Kidney epithelial cell (primary cell): Measurements from ENCODE around the gene CALM3. TPM values are rescaled to one million over a fixed set of nuclear protein-coding genes. Genes with fewer than 3 reads are reported as not detected.

Experiments
- DNase-seq: peaks from one replicate; pipeline ENCODE4 v3.0.0-alpha.2; 2010; ENCODE audit warnings: low read depth
- H3K27me3 ChIP-seq: 2 replicates; pipeline ENCODE4 v1.6.0; 2011; ENCODE audit warnings: low read length; ENCODE audit not compliant: control insufficient read depth, insufficient read depth
- H3K36me3 ChIP-seq: 2 replicates; pipeline ENCODE4 v1.5.1; 2011; ENCODE audit warnings: low read length; ENCODE audit not compliant: control insufficient read depth, insufficient read depth
- H3K4me3 ChIP-seq: 2 replicates; pipeline ENCODE4 v1.5.1; 2011; ENCODE audit warnings: low read depth, mild to moderate bottlenecking, control low read depth, low read length
- total RNA-seq: library from RNA; depleted of rRNA; stranded (reverse); fragments of >200 nt; gene quantifications from 2 replicates; pipeline ENCODE4 v1.2.3, GENCODE V29; 2015
- TF ChIP-seq, protein P1 (sequence below): IDR thresholded peaks from 2 replicates; pipeline ENCODE4 v1.5.1; 2011; ENCODE audit warnings: mild to moderate bottlenecking, moderate library complexity, low read length, control low read depth, inconsistent platforms; ENCODE audit not compliant: insufficient read depth, poor library complexity, severe bottlenecking

CALM3 gene
- total RNA-seq, 1 donor from 2014 or later = 127 TPM

DNA sequence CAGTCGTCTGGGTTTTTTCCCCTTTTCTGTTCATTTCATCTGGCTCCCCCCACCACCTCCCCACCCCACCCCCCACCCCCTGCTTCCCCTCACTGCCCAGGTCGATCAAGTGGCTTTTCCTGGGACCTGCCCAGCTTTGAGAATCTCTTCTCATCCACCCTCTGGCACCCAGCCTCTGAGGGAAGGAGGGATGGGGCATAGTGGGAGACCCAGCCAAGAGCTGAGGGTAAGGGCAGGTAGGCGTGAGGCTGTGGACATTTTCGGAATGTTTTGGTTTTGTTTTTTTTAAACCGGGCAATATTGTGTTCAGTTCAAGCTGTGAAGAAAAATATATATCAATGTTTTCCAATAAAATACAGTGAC lies 9.3 kb downstream of the CALM3 start:
- no peak overlapping the region for H3K4me3 ChIP-seq
- H3K36me3 ChIP-seq = peaks cover 2% of the 10 kb centered on the region
- TF ChIP-seq, protein P1, sequence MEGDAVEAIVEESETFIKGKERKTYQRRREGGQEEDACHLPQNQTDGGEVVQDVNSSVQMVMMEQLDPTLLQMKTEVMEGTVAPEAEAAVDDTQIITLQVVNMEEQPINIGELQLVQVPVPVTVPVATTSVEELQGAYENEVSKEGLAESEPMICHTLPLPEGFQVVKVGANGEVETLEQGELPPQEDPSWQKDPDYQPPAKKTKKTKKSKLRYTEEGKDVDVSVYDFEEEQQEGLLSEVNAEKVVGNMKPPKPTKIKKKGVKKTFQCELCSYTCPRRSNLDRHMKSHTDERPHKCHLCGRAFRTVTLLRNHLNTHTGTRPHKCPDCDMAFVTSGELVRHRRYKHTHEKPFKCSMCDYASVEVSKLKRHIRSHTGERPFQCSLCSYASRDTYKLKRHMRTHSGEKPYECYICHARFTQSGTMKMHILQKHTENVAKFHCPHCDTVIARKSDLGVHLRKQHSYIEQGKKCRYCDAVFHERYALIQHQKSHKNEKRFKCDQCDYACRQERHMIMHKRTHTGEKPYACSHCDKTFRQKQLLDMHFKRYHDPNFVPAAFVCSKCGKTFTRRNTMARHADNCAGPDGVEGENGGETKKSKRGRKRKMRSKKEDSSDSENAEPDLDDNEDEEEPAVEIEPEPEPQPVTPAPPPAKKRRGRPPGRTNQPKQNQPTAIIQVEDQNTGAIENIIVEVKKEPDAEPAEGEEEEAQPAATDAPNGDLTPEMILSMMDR = no peak
- H3K27me3 ChIP-seq = no peaks in the 10 kb centered on the region
- DNase-seq = no peak

DNA sequence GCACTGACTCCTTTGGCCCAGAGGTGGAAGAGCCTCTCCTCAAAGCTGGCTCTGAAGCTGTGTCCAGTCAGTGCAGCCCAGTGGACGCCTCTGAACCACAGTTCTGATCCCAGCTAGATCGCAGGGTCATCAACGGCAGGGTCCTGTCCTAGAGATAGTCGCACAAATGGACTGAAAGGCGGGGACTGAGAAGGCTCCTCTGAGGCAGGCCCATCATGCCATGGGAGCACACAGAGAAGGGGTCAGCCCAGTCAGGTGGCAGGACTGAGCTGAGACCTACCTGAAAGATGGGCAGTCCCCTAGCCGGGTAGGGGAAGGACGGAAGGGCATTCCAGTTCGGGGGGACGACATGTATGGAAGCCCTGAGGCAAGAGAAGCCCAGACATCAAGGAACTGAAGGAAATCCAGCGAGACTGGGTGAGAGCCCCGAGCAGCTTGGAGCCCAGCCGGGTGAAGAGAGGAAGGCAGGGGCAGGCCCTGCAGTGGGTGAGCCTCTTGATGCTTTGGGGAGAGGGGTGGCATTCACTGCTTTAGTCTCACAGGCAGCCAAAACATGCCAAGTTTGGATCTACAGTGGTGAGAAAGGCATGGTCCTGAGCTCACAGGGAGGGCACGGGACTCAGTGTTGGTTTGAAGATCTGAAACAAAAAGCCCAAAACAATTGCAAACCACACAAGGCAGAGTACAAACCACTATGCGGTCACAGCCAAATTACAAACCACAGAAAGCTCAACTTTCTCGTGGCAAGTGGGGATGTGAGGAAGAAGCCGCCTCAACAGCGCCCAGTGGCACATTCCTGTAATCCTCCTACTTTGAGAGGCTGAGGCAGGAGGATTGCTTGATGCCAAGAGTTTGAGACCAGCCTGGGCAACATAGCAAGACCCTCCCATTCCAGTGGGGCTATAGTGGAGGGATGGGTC lies 10.0 kb downstream of the CALM3 start:
- Histone ChIP-seq H3K27me3 (no peaks in the 10 kb centered on the region), H3K4me3 (no peak overlapping the region), H3K36me3 (peaks cover 2% of the 10 kb centered on the region)
- DNase-seq = no peak
- TF ChIP-seq, protein P1 = no peak

DNA sequence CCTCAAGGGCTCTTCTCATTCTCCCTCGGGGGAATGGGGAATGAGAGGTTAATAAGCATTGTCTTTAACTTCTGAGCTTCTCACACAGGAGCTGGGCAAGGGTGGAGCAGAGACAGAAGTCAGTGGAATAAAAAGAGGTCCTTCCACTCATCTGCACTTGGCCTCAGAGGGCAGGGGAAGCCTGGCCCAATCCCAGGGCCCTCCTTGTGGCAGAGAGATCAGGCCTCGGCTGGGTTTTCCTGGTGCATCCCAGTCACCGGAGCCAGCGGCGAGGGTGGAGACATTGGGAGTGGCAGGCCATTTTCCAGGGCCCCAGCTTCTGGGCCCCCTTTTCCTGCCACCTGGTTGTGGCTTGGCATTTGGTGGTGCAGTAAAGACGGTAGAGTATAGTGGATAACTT lies 10.6 kb downstream of the CALM3 start:
- peaks cover 2% of the 10 kb centered on the region for H3K36me3 ChIP-seq
- TF ChIP-seq, protein P1 = no peak

DNA sequence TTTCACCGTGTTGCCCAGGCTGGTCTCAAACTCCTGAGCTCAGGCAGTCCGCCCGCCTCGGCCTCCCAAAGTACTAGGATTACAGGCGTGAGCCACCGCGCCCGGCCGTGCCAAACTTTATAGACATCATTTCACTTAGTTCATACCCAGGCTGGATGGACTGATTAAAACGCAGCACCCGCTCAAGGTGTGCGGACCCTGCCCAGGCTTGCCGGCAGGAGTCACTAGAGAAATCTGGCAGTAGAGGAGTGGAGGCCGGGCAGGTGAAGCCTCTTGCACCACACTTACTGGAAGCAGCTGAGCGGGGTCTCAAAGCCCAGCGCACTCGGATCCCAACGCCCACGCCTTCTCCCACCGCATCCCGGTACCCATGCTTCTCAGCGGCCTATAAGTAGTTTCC lies 12.4 kb downstream of the CALM3 start:
- no peak overlapping the region for H3K4me3 ChIP-seq
- H3K36me3 ChIP-seq = peaks cover 2% of the 10 kb centered on the region
- DNase-seq = no peak
- TF ChIP-seq, protein P1 = no peak
- H3K27me3 ChIP-seq = no peaks in the 10 kb centered on the region

More for the DNA sequence above, 10.6 kb downstream of the CALM3 start:
- no peak for DNase-seq
- no peaks in the 10 kb centered on the region for H3K27me3 ChIP-seq
- H3K4me3 ChIP-seq = no peak overlapping the region

DNA sequence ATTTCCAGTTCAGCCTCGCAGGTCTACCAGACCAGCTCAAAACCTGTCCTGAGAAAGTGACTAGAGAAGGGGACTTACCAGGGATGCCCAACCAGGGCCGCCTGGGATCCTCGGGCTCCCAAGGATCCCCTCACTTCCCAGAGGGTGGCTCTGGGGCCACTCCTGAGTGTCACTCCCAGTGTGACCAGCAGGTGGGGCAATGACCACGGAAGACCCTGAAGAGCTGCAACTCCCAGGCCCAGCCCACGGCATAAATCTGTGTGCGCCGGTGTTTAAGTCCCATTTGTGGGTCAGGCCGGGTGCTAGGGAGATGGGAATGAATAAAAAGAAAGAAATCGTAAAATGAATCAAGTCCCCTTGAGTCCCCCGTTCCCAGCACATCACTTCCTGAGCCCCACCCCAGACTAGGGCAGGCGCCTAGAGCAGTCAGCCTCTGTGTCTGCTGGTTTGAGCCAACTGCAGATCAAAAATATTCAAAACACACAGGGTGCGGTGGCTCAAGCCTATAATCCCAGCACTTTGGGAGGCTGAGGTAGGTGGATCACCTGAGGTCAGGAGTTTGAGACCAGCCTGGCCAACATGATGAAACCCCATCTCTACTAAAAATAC lies 13.1 kb downstream of the CALM3 start:
- H3K36me3 ChIP-seq = peaks cover 2% of the 10 kb centered on the region
- no peak for DNase-seq
- H3K4me3 ChIP-seq = no peak overlapping the region
- TF ChIP-seq, protein P1 = peak; percentile 88
- H3K27me3 ChIP-seq = no peaks in the 10 kb centered on the region
